GM12801 (cell line): ENCODE measurements around the gene MYL12A.

Experiments
- TF ChIP-seq, protein P1 (sequence below): IDR thresholded peaks from one replicate; pipeline ENCODE4 v1.5.1; 2011; ENCODE audit warnings: control low read depth; ENCODE audit not compliant: insufficient read length; ENCODE audit errors: extremely low read depth

Gene MYL12A

GRCh38 chr18:3221496-3221895, 26.1 kb upstream of the MYL12A start:
- TF ChIP-seq, protein P1, sequence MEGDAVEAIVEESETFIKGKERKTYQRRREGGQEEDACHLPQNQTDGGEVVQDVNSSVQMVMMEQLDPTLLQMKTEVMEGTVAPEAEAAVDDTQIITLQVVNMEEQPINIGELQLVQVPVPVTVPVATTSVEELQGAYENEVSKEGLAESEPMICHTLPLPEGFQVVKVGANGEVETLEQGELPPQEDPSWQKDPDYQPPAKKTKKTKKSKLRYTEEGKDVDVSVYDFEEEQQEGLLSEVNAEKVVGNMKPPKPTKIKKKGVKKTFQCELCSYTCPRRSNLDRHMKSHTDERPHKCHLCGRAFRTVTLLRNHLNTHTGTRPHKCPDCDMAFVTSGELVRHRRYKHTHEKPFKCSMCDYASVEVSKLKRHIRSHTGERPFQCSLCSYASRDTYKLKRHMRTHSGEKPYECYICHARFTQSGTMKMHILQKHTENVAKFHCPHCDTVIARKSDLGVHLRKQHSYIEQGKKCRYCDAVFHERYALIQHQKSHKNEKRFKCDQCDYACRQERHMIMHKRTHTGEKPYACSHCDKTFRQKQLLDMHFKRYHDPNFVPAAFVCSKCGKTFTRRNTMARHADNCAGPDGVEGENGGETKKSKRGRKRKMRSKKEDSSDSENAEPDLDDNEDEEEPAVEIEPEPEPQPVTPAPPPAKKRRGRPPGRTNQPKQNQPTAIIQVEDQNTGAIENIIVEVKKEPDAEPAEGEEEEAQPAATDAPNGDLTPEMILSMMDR, result no peak

- TF ChIP-seq, protein P1, result no peak
Observed at GRCh38 chr18:3223356-3223755, 24.2 kb upstream of the MYL12A start.

DNA sequence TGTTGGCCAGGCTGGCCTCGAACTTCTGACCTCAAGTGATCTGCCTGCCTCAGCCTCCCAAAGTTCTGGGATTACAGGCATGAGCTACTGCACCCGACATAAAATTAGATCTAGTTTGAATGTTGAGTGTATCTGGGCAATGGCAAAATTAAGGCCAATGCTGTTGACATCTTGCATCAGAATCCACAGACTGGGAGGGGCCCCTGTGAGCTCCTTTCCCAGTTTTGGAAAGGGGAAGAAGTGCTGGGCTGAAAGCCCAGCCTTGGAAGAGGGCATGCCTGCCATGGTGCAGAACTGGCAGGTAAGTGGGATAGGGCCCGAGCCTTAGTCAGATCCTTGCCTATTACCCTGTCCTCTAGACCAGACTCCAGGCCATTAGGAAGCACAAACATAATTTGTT, 23.4 kb upstream of the MYL12A start:
- TF ChIP-seq, protein P1, result no peak

- TF ChIP-seq, protein P1, result no peak
Observed at GRCh38 chr18:3225588-3225987, 22.0 kb upstream of the MYL12A start.

DNA sequence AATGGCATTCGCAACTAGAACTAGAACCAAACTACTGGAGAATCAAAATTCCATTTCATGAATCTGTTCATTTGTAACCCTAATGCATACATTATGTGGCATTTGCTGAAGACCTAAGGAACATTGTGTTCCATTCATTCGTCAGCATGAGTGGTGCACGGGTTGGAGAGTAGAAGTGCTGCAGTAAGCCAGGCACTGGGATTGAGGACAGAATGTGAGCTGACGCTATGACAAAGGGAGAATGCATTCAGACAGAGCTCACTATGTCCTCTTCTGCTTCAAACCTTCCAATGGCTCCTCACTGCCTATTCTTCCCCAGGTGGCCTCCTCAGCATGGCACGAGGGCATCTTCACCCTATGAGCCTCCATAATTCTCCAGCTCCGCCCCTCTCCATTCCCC, 21.6 kb upstream of the MYL12A start:
- TF ChIP-seq, protein P1, result no peak

DNA sequence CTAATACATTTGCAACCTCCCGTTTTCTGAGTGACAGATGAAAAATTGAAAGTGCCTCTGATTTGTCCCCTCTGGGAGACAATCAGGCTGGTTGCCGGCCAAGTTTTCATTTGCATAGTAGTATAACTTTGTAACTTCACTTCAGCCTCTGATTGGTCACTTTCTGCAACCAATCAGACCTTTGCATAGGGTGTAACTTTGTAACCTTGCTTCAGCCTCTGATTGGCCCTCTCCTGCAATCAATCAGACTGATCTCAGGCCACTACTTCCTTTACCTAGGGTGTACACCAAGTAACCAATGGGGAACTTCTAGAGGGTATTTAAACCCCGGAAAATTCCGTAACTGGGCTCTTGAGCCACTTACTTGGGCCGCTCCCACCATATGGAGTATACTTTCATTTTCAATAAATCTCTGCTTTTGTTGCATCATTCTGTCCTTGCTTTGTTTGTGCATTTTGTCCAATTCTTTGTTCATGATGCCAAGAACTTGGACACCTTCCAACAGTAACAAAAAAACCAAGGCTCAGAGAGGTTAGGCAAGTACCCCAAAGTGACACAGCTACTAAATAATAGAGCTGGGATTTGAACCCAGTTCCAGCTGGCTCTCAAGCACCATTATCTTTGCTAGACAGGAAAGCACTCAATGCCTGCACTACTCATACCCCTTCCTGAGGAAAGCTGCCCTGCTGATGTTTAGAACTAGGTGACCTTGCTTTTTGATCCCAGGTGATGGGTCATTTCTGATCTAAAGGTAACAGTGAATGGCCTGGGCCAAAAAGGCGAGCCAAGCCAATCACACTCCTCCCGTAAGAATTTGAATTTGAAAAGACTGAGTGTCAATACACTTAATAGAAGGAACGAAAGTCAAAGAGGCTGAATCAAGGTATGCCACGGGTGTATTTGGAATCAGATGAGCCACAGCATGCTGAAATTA, 16.9 kb upstream of the MYL12A start:
- TF ChIP-seq, protein P1, result no peak

- TF ChIP-seq, protein P1, result no peak
Observed at GRCh38 chr18:3233004-3233403, 14.6 kb upstream of the MYL12A start.
